GM19397 (cell line): ENCODE measurements around the gene HIVEP2.
"Not testable (repeated sequence)": the region's sequence is repeated elsewhere in the genome, so short reads cannot be mapped to it uniquely, and the experiment has no call there.

Experiments used
- ATAC-seq: cut with Tn5 transposase; IDR thresholded peaks from one replicate; pipeline ENCODE4 v1.9.1; 2021; ENCODE audit warnings: mild to moderate bottlenecking, moderate library complexity; ENCODE audit not compliant: unreplicated experiment

HIVEP2 gene

DNA sequence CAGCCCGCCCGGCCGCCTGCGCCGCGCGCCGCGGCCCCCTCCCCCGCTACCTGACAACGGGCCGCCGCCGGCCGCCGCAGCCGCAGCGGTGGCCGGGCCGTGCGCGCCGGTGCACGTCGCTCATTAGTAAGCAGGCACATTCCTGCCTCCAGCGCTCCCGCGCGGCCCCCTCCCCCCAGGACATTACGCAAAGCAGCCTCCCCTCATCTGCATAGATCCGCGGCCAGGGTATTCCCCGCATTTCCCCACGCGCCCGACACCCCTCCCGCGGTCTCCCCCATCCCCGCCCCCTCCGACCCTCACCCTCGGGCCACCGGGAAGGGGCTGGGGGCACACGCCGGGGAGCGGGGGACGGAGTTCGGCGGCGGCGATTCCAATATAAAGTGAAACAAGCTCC, at the start of gene HIVEP2:
TSS of gene HIVEP2 (minus strand) at position 128 of the 397 bp plus-strand sequence. CDS start 170,438 bp downstream, outside the sequence.
- peak; percentile 21 for ATAC-seq

- ATAC-seq = no peak
Measured at GRCh38 chr6:142993977-142994376, 49.0 kb upstream of the HIVEP2 start.

DNA sequence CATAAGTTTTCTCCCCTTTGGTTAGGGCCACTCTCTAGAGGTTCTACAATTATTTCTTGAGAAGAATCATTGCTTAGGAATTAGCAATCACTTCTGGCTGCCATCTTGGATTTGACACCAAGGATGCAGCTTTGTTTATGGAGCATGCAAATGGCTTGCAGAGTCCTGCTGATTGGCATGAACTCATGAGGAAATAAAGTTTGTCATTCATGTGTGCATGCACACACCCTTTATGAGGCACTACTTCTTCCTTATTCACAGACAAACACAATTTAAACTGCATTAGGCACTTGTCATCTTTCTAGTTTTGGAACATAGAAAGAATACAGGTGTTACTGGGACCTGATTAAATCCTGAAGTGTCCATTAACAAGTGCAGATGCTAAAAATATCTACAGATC, 42.5 kb upstream of the HIVEP2 start:
- no peak for ATAC-seq

- no peak for ATAC-seq
Measured at GRCh38 chr6:142985281-142985680, 40.3 kb upstream of the HIVEP2 start.

- ATAC-seq = no peak
Measured at GRCh38 chr6:142984386-142984785, 39.4 kb upstream of the HIVEP2 start.

DNA sequence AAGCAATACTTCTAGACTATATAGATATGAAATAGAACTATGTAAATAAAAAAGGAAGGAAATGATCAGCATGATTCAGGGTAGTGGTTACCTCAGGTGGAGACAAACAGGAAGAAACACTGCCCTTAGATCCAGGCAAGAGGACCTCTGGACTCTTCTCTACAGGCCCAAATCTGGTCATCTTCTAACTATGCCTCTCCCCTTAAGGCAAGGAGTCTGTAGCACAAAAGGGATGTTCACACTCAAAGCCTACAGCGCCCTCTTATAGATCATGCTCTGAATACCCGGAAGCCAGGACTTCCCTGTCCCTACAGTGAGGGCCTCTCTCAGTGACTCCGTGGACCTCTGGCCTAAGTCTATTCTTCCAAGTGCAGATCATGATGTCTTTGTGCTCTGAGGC, 30.4 kb upstream of the HIVEP2 start:
- ATAC-seq = no peak

GRCh38 chr6:142970941-142971340, 26.0 kb upstream of the HIVEP2 start:
- not testable (repeated sequence) for ATAC-seq

DNA sequence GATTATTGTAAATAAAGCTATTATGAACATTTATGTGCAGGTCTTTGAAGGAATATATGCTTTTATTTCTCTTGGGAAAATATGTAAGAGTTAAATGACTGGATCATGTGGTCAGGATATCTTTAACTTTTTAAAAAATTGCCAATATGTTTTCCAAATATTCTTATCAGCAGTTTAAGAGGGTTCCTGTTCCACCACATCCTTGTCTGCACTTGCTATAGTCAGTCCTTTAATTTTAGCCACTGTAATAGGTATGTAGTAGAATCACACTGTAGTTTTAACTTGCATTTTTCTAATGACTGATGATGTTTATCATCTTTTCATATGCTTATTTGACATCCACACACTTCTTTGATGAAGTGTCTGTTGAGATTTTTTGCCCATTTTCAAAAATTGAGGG, 23.6 kb upstream of the HIVEP2 start:
- ATAC-seq = no peak

DNA sequence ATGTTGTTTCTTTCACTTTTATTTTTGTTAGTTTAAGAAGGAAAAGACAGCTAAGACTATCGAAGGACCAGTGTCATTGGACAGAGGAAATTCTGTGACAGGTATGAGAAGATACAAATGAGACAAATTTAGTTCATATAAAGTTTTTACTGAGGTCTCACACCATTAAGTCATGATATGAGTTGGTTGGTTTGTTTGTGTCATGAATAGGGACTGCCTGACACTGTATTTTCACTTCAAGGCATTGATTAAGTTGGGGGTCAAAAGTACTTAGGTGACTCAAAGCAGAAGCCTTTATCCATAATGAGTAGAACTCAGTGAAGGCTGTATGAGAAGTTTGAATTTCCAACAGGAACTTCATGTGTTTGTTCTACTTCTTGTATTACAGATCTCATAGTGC, 21.3 kb upstream of the HIVEP2 start:
- ATAC-seq = no peak

DNA sequence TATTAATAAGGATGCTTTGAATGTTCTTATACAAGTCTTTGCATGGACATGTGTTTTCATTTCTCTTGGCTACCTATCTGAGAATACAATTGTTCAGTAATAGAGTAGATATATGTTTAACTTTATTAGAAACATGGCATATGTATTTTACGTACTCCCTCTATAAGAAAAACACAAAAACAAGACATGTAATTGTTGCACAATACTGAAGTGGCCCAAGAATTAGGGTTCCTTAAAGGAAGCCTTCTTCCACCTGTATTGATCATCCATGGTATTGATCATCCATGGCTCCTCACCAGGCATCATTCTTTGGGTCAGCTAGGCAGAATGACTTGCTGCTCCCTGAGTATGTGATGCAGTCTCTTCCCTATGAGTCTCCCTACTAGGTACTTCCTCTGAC, 20.2 kb upstream of the HIVEP2 start:
- ATAC-seq = no peak

DNA sequence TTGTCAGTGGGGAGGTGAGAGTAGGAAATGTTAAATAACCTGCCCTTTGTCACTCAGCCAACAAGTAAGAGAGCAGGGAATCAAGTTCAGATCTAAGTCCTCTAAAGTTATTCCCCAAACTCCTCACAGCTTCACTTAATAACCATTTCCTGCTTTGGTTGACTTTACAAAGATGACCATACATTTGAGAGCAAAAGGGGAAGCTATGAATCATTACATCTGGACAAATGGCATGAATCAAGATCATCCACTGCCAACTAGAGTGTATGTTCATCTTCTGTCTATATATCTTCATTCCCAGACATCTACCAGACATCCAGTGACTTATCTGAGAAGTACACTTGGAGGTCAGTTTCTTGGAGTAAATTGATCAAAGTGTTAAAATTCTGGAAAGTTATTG, 15.1 kb upstream of the HIVEP2 start:
- ATAC-seq = no peak

GRCh38 chr6:142958343-142958742, 13.4 kb upstream of the HIVEP2 start:
- ATAC-seq = no peak

GRCh38 chr6:142956726-142957125, 11.8 kb upstream of the HIVEP2 start:
- ATAC-seq = no peak

DNA sequence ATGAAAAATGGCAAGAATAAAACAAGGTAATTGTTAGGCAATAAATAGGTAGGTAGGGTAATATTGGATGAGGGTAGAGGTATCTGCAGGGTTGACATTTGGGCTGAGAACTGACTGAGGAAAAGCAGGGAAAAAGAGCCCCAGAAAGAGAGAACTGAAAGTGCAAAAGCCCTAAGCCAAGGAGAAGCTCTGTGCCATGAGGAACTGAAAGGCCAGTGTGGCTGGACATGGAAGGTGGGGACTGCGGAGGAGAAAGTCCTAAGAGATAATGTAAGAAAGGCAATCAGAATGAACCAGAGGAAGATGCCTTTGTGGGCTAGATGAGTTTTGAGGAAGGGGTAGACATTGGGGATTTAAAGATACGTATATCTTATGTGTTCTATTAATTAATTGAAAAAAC, 9.9 kb upstream of the HIVEP2 start:
- no peak for ATAC-seq

DNA sequence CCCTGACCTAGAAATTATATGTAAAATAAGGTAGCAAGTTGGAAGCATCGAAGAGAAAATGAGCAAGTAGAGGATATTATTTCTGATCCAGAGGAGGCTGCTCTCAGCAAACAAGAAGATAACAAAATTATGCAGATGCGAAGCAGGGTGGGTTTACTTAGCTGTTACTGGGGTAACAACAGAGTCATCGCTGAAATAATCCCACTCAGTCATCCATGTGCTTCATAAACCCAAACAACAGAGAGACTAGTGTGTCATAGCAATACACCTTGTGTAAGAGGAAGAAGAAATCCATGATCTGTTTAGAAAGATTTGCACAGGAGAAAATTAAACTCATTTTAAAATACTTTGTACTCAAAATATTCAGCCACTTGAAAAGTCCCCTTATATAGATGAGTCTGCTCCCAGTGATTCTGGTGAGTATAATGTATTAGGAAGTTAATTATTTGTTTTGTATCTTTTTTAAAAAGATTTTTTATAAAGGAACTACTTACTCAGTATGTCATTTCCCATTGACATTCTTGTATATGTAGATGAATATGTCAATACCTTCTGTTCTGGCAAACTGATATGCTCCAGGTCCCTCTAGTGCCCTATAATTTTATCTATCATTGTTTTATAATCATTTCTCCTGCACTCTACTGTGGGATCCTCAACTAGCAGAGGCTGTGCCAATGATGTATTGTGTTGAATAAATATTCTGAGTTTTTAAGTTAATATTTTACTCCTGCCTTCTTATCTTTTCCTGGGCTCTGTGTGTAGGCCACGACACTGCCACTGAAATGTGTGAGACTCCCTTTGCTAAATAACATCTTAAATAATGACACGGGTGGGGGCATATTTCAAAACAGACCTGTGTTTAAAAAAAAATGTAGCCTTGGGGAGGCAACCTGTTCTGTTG, 8.6 kb upstream of the HIVEP2 start:
- ATAC-seq = no peak

DNA sequence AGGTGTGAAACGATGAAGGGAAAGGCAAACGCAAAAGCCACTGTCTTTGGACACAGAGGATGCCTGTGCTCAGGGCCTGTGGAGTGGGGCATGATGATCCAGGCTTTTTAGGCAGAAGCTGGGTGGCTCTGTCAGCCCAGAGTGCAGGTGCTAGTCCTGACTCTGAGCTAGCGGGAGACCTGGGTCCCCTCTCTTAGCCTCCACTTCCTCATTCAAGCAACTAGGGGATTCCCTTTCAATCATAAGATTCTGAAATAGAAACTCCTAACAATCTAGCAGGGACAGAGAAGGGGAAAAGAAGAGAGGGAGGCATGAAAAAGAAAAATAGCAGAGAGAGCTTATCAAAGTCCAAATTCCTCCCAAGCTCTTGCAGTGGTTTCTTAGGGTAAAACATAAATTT, 7.6 kb upstream of the HIVEP2 start:
- peak; percentile 73 for ATAC-seq

DNA sequence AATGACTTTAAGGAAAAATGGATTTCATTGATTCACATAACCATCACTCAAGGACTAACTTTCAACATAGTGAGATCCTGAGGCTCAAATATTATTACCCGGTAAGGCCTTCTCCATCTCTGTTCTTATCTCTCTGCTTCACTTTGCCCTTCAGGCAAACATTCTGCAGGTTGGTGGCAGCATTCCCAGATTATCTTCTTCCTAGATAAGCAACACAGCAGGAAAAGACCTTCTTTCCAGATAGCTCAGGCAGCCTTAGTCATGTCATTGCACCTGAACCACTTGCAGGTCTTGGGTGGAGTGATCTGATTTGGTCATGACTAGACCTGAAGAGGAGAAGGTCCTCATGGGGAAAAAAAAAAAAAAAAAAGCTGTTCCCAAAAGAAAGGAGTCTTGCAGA, 5.3 kb upstream of the HIVEP2 start:
- ATAC-seq = no peak

DNA sequence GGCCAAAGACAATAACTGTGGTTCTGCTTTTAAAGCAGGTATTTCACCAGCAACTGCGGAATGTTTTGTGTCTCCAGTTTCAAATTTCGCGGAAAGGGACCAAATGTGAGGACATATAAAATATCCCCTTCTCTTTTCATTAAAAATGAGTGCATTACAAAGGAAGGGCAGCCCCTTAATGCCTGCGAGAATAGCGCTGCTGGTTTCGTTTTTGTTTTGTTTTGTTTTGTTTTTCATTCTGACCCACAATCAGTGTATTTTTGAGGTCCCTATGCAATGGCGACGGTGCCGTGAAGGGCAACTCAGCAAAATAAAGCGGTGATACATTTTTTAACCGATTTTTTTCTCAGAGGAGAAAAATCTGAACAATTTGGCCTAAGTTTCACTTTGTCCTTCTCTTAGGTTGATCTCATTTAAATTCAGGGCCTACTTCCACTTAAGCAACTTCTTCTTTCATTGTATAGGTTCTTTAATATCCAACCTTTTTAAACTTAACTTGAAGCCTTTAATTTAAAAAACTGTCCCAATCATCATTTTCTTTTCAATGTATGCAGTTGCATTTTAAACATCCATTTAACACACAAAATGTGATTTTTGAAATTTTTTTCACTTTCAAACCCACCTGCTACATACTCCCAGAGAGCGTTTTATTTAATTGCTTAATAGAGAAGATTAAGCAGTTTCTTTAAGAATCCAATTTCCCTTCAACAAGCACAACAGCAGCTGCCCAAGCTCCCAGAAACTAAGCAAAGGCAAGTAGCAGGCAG, 2.9 kb upstream of the HIVEP2 start:
- peak; percentile 17 for ATAC-seq

DNA sequence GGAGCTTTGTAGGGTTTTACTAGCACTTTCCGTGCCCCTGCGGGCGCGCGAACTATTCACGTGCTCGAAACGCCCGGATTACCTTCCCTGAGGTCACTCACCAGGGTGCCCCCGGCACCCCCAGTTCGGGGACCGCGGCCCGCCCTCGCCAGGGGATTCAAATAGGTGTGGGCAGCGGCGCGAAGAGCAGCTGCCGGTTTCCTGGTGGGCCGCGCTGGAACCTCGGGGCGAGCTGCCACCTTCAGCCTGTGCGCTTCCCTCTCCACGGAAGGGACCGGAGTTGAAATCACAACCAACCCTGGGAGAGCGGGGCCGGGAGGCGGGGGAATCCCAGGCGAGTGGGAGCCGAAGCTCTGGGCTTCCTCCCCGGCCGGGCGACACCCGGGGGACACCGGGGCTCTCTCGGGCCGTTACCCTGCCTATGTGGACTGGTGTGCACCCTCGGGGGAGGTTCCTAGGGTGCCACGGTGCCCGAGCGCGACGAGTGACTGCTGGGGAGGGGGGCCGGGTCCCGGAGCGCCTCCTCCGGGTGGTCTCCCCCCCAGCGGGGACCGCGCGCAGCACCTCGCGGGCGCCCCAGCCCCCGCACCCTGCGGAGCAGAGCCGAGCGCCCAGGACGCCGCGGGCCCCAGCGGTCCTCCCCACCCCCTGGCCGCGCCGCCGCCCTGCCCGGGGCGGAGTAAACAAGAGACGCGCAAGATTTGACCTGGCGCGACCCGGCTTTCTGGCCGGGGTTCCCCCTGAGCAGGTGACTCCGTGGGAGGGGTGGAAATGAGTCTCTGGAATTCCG, 2.1 kb upstream of the HIVEP2 start:
- ATAC-seq = peak; percentile 49

DNA sequence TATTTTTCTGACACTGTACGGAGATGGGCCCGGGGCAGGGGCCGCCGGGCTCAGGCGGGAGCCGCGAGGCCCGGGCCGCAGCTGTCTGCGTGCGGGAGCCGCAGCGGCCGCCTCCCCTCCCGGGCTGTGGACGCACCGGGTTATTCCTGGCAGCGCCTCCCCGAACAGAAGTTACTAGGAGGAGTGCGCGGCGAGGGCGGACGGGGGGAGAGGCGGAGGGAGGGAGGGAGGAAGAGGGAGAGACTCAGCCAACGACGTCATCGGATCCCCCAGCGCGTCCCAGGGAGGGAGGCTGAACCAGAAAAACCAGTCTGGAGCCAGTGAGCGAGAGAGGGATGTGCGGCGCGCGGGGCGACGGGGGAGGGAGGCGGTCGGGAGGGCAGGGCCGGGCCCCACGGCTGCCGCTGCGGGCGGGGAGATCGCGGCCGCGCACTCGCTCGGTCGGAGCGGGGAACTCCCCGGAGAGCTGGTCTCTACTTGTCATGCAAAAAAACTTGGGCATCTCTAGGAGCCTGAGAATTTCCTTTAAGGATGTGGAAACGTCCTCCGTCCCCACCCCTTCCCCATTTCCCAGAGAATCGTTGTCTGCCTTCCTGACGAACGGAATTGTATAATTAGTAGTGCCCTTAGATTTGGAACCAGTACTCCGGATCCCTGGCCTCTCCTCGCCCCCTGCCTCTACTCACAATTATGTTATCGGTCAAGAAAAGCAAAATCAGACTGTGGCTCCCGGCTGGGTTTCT, 1.4 kb upstream of the HIVEP2 start:
- peak; percentile 26 for ATAC-seq
